HG03159 (cell line): Measurements from ENCODE around the gene DGAT2L6.
"Not testable (repeated sequence)": the region's sequence is repeated elsewhere in the genome, so short reads cannot be mapped to it uniquely, and the experiment has no call there.

Experiments
- ATAC-seq: cut with Tn5 transposase; IDR thresholded peaks from one replicate; pipeline ENCODE4 v1.9.1; 2021; ENCODE audit warnings: mild to moderate bottlenecking, moderate library complexity; ENCODE audit not compliant: unreplicated experiment

Gene DGAT2L6

GRCh38 chrX:70196961-70197720 is 19.9 kb downstream of the DGAT2L6 start:
- peak; percentile 77 for ATAC-seq

- ATAC-seq: no peak
Observed at GRCh38 chrX:70201732-70202131, 24.4 kb downstream of the DGAT2L6 start.

GRCh38 chrX:70208479-70208878 is 31.2 kb downstream of the DGAT2L6 start:
- ATAC-seq: no peak

- ATAC-seq: not testable (repeated sequence)
Observed at GRCh38 chrX:70209570-70209969, 32.3 kb downstream of the DGAT2L6 start.

- no peak for ATAC-seq
Observed at GRCh38 chrX:70219938-70220764, 42.9 kb downstream of the DGAT2L6 start.

GRCh38 chrX:70226048-70226447 is 48.8 kb downstream of the DGAT2L6 start:
- no peak for ATAC-seq

- ATAC-seq: no peak
Observed at GRCh38 chrX:70226687-70227086, 49.4 kb downstream of the DGAT2L6 start.

- no peak for ATAC-seq
Observed at GRCh38 chrX:70231666-70232065, 54.4 kb downstream of the DGAT2L6 start.

GRCh38 chrX:70234355-70234754 is 57.1 kb downstream of the DGAT2L6 start, which contains the start of gene AWAT1:
Gene AWAT1, plus strand, starts transcription at chrX:70234655. Its CDS starts 41 bp downstream, at chrX:70234696.
- ATAC-seq: no peak

GRCh38 chrX:70240751-70241150 is 63.5 kb downstream of the DGAT2L6 start:
- no peak for ATAC-seq

- ATAC-seq: no peak
Observed at GRCh38 chrX:70241501-70241900, 64.2 kb downstream of the DGAT2L6 start.

GRCh38 chrX:70243601-70244000 is 66.3 kb downstream of the DGAT2L6 start:
- not testable (repeated sequence) for ATAC-seq

- no peak for ATAC-seq
Observed at GRCh38 chrX:70244881-70245280, 67.6 kb downstream of the DGAT2L6 start.

- ATAC-seq: no peak
Observed at GRCh38 chrX:70247252-70247651, 70.0 kb downstream of the DGAT2L6 start.

GRCh38 chrX:70252491-70252890 is 75.2 kb downstream of the DGAT2L6 start:
- no peak for ATAC-seq

GRCh38 chrX:70253377-70254062 is 76.2 kb downstream of the DGAT2L6 start:
- ATAC-seq: no peak

GRCh38 chrX:70254063-70254400 is 76.7 kb downstream of the DGAT2L6 start:
- ATAC-seq: no peak

GRCh38 chrX:70254909-70255308 is 77.6 kb downstream of the DGAT2L6 start:
- no peak for ATAC-seq
